HG03439 (cell line): ENCODE results near the gene ASTN1.

Experiments
- ATAC-seq: cut with Tn5 transposase; IDR thresholded peaks from one replicate; pipeline ENCODE4 v1.9.1; 2021; ENCODE audit warnings: mild to moderate bottlenecking, moderate library complexity; ENCODE audit not compliant: unreplicated experiment

The ASTN1 gene

GRCh38 chr1:176847052-176847451 lies 317.5 kb downstream of the ASTN1 start:
- no peak for ATAC-seq

DNA sequence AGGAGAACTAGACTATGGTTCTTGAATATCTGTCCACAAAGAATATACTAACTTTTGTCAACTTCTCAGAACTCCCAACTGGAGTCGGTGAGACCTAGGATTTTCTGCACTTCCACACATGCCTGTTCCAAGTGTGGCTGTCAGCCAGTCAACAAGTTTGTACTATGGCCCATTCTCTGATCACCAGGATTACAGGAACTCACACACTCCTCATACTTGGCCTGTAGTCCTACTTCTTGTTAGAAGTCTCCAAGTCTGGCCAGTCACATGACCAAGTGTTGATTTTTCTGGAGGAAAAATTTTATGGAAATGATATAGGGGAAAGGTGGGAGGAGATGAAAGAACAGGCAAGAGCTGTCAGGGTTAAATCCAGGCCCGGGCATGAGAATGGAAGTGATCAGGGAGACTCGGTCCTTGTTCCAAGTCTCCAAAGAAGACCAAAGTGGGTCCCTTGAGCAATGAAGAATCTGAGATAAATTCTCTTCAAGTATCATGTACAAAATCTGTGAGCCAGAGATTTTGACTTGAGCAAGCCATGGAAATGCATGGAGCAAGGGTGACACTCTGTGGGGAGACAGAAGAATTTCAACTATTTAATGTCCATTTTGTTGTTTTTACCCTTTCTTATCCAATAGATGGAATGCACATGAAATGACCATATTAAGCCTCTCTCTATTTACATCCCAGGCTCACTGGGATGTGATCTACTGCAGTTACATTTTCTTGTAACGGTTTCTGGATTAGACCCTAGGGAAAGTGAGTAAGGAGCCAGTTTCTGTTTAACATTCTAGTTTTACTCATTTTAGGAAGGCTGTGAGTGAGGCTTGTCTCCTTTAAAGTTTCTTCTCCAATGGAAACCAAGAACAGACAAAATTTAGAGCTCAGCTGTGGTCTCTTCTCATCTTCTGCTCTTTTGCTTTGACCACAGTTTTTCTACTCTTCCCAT lies 320.9 kb downstream of the ASTN1 start:
- ATAC-seq, result no peak

GRCh38 chr1:176841238-176841637 lies 323.3 kb downstream of the ASTN1 start:
- no peak for ATAC-seq

DNA sequence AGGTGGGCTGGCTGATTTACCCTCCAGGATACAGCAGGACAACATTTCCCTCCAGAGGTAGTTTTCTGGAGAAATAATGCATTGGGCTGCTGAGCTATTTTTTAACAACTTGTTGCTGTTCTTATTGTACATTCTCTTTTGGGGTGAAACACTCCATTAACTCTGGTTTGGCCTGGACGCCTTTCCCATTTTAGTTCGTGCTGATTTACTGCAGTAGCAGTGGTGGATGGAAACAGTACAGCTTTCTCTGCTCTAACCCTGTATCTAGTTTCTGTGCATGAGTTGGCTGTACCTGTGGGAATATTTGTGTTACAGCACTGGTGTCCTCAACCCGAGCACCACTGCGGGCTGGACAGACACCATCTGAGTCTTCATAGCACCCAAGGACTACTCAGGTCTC lies 325.3 kb downstream of the ASTN1 start:
- no peak for ATAC-seq

GRCh38 chr1:176838276-176838995 lies 326.1 kb downstream of the ASTN1 start:
- ATAC-seq, result no peak

DNA sequence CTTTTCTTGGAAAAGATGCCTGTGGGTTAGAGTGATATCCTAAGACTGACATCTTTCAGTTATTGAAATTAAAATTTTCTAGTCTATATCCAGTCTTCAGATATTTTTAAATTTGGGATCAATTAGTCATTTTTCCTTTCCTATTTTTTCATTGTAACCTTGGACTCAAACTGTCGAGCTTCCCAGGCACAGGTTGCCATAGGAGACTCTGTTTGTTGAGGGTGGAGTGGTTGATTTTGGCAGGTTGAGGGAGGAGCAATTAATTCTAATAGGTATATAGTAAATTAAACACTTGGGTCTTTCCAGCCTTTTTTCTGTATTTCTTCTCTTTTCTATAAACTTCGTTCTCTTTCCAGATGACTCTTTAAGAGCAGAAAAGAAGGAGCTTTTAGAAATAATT lies 326.8 kb downstream of the ASTN1 start:
- no peak for ATAC-seq

- no peak for ATAC-seq
Observed at GRCh38 chr1:176831150-176831549, 333.4 kb downstream of the ASTN1 start.

DNA sequence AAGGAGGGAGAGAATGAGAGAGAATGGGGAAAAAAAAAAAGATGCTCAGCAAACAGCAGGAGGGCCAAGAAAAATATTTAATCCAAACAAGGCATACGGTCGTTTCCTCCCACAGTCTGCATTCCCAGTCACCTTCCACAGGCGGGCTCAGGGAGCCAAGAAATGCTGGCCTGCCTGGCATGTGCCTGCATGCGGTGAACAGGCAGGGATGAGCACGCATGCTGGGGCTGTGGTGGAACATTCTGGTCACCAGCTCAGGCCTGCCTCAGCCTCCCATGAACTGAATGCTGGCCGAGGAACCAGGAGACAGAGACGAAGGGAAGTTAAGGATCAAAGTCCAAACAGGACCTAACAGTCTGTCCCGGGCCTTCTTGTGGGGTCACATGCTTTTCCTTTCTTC lies 335.3 kb downstream of the ASTN1 start:
- ATAC-seq, result no peak

DNA sequence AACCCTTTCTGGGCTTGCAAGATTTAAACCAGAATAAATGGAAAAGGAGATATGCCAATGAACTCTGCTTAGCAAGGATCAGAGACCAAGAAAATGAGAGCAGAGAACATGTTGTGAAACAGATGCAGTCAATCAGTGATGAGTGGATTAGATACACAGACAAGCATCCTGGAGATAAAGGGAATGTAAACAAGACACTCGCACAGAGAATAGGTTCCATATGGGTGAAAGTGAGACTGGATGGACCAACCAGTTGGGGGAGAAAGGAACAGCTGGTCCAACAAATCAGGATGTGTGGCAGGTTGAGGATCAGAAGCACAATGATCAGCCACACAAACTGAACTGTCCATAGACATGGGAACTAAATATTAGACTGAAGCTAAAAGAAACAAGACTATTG lies 338.2 kb downstream of the ASTN1 start:
- ATAC-seq, result no peak

DNA sequence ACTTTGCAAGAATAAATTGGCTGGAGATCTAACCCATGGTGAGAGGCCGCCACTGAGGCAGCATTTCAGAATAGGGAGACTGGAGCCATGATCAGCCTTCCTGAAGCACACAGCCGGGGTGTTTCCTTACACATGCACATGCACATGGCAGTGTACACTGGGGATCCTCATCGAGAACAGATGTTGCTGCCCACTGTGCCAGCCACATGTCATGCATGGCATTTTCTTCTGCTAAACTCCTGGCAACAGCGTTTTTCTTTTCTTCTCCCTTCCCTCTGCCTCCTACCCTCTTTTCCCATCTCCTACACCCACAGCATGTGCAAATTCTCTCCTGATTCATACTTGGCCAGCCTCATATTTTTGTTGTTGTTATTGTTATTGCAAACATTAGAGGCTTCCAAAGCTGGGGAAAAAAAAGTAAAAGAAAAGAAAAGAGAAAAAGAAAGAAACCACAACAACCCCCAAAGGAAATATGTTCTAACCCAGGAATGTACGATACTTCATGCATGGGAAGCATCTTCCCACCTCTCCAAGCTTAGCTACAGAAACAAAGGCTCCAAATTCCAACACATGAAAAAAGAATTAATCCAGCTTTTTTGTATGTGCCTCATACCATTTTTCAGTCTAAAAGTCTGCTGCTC lies 344.0 kb downstream of the ASTN1 start:
- no peak for ATAC-seq

DNA sequence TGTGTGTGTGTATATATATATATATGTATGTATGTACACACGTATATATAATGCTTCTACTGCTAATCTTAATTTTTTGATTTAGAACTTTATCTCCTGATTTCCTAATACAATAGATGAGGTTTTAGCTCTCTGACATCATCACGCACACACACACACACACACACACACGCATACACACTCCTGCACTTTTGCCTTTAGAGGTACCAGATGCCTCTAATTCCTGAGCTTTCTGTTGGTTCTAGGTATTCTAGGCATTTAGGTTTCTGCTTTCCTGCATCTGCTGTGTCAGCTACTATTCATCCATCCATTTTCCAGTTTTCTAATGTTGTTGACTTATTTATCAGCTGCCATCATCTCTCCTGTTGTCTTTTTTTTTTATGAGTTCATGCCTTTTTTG lies 348.3 kb downstream of the ASTN1 start:
- no peak for ATAC-seq

GRCh38 chr1:176815621-176816020 lies 348.9 kb downstream of the ASTN1 start:
- ATAC-seq, result no peak

DNA sequence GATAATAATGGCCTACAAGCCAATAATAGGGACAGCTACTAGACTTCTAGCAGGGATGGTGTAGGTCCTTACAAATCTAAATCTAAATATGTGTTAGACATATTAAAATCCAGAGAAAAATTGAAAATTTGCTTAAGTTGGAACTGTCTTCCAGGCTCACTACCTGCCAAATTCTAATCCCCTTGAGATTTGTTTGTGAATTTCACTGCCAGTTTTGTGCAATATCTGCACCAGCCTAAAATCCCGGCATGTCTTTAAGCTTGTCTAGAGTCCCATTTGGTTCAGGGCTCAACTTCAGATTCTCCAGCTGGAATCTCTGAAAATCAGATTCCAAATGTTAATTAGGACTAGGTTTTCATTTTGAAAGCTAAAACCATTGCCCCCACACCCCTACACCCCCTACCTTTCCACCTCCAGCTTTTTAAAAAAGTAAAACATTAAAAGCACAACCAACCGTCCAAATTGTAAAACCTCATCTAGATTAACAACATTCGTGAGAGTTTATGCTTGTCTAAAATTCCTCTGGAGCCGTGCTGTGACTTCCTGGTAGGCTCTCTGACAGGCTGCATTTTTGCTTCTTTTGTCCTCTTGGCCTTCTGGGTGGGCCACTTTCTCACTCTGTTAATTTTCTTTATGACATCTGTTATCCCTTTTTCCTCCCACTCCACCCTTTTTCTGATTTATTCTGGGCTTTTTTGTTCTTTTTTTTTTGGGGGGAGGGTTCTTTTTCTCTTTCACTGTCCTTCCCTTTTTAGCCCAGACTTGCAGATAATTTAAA lies 352.8 kb downstream of the ASTN1 start:
- no peak for ATAC-seq

DNA sequence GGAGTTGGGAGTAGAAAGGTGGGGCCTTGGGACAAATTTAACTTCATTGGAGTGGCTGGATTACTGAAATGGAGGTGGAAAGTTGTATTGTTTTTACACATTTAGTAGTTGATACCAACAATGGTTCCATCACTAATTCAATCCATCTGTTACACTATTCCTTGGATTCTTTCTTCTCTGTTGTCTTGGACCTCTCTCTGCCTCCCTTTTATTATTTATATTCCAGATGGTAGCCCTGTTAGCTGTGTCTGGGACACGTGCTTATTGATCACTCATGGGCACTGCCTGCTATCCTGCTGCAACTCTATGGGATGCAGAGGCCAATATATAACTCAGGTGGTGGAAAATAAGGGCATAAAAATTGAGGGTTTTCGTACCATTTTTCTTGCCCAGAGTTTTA lies 355.2 kb downstream of the ASTN1 start:
- ATAC-seq, result no peak
